Stimulated activated CD4-positive, alpha-beta T cell treated with anti-CD3 and anti-CD28 coated beads, Interleukin-2, amount 100 ng/mL, for 24 hours (primary cell): ENCODE measurements around the gene PCBP3.
"Not testable (repeated sequence)": the region's sequence is repeated elsewhere in the genome, so short reads cannot be mapped to it uniquely, and the experiment has no call there.

ENCODE experiments used
- DNase-seq, 2 donors: peaks; one replicate each; pipeline ENCODE4 v3.0.0-alpha.2; 2020

PCBP3 gene

DNA sequence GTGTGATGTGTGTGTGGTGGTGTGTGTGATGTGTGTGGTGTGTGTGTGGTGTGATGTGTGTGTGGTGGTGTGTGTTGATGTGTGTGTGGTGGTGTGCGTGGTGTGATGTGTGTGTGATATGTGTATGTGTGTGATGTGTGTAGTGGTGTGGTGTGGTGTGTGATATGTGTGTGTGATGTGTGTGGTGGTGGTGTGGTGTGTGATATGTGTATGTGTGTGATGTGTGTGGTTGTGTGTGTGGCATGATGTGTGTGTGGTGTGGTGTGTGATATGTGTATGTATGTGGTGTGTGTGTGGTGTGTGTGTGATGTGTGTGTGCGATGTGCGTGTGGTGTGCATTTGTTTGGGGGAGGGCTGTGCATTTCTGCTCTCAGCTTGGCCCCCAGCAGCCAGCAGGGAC is 7.1 kb upstream of the PCBP3 start:
- no peak for DNase-seq

DNA sequence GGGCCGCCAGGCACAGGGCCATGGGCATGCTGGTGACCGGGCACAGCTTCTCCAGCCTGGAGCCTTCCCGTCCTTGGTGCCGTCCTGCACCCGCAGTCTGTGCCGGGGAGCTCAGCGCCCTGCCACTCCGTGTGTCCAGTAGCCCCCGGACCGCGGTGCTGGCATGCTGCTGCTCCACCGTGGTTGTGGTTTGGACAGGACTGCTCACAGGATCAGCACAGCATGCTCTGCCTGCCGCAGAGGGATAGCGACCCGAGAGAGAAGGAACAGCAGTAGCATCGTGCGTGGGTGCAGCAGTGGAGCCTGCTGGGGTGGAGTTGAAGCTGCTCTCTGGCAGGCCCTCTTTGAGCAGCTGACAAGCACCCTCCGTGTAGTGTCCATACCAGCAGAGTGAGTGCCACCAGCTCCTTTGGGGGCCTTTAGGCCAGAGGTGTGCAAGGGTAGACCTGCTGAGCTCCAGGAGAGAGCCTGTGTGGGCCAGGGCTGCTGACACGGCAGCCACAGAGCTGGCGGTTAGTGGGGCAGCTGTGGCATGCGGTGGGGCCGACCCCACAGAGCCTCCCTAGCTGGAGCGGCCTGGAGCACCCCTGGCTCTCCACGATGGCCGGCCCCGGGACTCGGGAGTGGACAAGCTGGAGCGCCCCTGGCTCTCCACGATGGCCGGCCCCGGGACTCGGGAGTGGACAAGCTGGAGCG is 6.4 kb upstream of the PCBP3 start:
- no peak for DNase-seq

DNA sequence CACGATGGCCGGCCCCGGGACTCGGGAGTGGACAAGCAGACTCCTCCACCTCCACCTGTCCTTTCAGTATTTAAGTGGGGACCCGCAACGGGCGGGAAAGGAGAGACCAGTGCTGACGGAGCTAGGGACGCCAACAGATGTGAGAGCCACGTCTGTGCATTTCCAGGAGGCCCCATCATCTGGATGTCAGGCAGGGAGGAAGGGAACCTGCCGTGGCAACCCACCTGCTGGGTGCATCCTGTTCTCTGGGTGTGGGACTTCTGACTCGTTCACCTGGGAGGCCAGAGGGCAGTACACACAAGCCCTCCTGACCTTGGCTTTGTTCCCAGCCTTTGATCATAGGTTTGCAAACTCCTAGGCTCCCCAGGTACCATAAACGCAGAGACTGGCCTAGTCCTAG is 5.6 kb upstream of the PCBP3 start:
- no peak for DNase-seq

DNA sequence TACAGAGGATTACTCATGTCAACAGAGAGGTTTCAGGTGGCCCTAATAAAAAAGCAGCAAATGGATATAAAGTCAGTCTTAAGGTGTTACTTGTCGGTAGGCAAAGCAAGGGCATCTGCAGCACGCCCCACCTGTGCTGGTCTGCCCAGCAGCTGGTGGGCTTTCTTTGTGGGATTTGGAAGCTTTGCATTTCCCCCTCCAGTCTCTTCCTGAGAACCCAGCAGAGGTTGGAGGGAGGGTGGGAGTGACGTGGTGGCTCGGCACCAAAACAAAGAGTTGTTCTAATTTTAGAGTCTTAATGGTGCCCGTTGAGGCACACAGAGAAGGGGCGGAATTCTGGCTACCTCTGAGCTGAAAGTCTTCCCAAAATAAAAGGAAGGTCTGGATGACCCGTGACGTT is 4.8 kb upstream of the PCBP3 start:
- no peak for DNase-seq

DNA sequence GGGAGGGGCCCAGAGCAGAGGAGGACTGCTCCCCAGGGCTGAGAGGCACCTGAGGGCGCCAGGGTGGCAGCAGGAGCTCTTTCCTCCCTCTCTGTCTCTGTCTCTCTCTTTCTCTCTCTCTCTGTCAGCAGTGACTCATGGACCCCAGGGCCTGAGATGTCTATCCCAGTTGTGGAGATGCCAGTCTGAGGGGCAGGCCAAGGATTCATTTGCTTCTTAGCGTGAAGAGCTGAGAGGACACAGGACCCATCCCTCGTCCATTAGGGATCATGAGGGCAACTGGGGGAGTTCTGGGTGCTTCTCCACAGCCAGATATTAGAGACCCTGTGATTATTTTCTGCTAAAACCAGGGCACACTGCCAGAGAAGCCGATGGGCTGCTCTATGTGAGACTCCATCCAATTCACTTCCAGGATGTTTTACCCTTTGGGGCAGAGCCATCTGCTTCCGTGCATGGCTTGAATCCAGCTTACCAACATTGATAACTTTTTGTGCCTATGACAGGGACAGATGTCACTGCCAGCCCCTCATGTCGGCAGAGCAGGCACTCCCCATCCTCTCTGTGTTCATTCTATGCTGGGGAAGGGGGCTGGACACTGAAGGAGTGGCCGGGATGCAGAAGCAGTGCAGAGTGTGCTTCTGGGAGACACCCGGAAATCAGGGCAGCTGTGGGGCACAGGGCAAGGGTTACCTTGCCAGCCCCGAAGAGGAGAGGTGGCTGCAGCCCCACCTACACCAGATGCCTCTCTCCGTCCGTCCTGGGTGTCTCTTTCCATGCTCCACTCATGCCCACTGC is 4.1 kb upstream of the PCBP3 start:
- no peak for DNase-seq

DNA sequence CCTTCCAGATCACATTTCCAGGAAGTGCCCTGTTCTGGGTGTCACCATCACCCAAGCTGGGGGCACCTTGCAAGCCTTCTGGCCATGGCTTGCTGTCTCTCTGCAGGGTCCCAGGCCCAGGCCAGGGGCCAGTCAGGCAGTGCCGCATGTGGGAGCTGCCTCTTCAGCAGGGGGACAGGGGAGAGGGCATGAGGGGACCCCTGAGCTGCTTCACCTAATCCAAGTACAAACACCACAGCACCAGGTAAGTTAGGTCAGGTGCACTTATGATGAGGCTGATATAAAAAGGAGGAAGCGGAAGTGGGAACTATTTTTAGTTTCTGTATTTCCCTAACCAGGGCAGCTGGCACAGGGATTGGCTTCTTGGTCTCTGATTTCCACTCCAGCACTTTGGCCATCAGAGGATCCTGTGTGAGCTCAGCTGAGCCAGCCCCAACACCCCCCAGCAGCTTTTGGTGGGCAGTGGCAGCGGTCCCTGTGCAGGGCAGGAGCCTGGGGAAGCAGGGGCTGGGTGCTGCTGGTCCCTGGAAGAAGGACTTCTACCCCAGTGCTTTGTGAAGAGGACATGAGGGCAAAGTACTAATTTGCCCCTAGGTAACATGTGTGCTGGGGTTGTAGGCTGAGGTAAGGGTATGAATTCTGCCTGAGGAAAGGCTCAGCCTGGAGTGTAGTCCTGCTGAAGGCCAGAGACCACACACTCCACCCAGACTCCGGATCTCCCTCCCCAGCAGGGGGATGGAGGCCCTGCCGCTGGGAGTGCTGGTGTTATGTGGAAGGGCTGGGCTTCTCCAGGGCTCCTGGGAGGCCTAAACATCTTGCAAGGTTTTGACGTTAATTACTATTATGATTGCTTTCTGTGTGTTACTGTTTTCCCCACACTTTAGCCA is 3.3 kb upstream of the PCBP3 start:
- no peak for DNase-seq

DNA sequence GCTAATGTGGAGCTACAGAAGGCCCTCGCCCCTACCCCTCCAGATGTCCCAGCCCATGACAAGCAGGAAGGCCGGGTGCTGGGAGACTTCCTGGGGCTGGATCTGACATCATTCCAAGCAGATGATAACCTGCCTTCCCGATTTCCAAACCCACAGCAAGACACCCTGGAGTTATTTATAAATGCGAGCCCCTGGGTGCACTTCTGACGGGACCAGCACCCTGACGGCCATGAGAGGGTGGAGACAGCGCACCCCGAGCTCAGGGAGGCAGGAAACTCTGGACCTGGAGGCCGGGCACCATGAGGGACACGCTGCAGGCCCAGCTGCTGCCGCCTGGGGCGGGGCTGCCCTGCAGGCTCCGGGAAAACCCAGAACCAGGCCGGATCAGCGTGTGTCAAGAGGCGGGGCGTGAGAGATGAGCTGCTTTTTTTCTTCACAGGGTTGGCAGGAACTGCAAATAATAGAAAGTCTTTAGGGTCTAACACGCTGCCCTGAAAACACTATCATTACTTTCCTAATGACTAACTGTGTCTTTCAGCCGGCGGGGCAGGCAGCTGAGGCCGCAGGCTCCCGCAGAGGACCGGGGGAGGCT is 2.5 kb upstream of the PCBP3 start:
- no peak for DNase-seq

DNA sequence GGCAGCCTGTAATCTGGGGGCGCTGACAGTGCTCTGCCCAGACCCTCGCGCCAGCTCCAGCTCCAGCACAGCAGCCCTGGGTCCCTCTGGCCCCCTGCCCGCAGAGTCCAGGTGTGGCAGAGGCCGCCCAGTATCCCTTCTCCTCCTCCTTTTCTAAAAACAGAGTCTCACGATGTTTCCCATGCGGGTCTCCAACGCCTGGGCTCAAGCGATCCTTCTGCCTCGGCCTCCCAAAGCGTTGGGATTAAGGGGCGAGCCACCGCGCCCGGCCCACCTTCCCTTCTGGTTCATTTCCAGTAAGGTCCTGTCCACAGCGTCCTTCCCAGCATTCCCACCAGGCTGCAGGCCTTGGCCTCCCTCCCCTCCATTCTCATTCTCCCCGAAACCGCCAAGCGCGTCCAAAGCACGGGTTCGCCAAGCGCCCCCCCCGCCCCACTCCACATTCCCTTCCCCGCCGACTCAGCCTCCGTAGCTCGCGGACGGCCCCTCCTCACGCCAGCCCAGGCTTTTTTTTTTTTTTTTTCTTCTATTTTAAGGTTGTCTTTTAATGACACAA is 2.0 kb upstream of the PCBP3 start:
- no peak for DNase-seq

DNA sequence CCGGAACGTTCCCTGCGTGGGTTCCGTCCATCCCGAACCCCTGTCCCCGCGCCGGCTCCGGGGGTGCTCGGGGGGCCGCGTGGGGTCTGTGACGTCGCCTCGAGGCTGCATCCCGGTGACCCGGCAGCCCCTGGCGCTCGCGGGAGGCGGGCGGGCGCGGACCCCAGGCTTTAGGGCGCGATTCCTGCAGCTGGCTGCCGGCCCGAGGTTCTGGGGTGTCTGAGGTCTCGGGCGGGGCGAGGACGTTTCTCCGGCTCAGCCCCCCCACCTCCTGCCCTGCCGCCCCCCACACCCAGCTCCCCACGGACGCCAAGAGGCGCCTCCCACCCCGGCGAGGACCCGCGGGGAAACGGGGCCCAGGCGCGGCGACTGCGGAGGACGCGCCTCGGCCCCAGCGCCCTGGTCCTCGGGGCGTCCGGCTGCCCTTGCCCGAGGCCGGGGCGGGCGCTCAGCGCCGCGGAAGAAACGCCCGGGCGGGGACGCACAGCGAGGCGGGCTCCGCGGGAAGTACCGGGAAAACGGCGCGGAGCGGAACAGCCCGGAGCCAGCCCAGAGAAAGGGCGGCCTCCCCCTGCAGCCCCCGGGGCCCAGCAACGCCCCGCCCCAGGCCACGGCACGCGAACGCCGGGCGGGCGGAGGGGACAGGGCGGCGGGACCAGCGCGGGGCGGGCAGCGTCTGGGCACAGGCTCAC is 1.3 kb upstream of the PCBP3 start:
- no peak for DNase-seq

DNA sequence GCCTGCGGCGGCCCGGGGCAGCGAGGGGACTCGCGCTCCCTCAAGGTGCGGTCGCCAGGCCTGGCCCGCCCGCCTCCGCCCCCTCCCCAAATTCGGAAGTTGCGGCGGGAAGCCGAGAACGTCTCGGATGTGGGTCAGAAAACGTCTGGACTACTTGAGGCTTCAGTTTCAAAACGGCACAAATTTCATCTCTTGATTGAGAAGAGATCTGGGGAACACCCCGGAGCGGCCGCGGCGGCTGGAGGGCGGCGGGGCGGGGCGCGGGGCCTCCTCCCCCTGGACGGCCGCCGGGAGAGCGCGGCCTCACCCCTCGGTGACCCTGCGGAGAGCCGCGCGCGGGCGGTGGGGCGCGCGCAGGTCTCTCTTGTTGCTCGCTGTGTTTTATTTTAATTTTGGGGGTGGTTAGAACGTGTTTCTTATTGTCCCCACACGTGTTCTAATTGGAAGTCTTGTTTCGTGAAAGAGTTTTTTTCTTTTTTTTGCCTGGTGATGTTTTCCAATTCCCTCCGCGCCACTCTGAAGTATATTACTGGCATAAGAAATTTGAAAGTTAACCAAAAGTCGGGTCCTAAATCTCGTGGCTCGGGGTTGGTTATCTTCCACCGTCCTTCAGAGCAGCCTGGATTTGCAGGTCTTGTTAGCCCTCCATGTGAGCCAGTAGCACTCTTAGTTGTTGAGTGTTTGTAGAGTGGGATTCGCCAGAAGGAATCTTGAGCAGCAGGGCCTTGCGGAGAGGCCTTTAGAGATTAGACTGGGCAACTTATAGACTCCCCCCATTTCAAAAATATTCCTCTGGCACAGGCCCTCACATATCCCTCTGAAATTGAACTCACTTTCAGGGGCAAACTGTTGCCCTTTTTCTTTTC is 749 bp downstream of the PCBP3 start:
- peak in 1 of 2 donors; percentile 37 for DNase-seq

DNA sequence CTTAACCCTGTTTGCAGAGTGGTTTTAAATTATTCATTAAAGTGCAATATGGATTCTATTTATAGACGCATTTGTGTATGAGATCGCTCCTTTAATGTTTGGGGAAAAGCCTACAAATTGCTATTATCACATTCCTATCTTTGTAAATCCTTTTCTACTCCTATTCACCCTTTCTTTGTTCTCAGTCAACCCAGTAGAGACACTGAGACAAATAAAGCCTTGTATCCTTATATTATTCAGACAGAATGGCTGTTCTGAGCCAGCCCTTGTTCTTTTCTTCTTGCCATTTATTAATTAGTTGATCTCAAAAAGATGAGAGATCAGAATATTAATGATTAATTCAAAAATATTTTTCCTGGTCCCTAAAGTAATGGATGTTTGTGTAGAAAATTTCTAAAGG is 8.4 kb downstream of the PCBP3 start:
- no peak for DNase-seq

DNA sequence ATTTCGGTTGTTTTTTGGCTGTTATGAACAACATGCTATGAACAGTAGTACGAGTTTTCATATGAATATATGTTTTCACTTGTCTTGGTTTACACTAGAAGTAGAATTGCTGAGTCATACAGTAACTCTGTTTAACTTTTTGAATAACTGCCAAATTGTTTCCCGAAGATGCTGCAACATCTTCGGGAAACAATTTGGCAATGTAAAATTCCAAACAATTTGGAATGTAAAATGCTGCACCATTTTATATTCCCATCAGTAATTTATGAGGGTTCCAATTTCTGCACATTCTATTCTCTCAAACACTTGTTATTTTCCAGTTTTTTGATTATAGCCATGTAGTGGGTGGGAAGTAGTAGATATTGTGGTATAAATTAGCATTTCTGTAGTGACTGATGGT is 11.6 kb downstream of the PCBP3 start:
- DNase-seq: no peak

DNA sequence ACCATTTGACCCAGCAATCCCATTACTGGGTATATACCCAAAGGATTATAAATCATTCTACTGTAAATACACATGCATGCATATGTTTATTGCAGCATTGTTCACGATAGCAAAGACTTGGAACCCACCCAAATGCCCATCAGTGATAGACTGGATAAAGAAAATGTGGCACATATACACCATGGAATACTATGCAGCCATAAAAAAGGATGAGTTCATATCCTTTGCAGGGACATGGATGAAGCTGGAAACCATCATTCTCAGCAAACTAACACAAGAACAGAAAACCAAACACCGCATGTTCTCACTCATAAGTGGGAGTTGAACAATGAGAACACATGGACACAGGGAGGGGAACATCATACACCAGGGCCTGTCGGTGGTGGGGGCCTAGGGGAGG is 12.6 kb downstream of the PCBP3 start:
- DNase-seq: not testable (repeated sequence)

DNA sequence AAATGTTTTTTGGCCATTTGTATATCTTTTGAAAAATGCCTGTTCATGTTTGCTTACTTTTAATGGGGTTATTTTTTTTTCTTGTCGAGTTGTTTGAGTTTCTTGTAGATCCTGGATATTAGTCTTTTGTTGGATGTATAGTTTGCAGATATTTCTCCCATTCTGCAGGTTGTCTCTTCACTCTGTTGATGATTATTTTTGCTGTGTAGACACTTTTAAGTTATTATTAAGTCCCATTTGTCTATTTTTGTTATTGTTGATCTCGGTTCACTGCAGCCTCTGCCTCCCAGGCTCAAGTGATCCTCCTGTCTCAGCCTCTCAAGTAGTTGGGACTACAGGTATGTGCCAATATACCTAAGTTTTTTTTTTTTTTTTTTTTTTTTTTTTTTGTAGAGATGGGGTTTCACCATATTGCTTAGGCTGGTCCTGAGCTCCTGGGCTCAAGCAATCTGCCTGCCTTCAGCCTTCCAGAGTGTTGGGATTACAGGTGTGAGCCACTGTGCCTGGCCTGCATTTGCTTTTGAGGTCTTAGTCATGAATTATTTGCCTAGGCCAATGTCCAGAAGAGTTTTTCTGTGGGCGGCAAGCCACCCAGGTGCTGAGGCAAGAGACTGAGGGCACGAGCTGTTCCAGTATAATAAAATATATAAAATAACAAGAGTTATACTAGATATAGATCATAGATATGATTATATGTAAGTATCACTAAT is 18.5 kb downstream of the PCBP3 start:
- DNase-seq: not testable (repeated sequence)

DNA sequence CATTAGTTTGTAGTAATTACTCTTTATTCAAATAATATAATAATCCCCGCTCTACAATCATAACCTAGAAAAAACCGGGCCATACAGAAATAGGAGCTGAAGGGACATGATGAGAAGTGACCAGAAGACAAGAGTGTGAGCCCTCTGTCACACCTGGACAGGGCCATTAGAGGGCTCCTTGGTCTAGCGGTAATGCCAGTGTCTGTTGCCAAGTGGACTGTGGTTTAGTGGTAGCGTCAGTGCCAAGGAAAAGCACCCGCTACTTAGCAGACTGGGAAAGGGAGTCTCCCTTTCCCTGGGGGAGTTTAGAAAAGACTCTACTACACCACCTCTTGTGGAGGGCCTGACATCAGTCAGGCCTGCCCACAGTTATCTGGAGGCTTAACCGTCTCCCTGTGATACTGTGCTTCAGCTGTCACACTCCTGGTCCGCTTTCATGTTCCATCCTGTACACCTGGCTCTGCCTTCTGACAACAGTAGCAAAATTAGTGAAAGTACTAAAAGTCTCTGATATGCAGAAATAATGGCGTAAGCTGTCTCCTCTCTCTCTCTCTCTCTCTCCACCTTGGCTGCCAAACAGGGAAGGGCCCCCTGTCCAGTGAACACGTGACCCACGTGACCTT is 19.2 kb downstream of the PCBP3 start:
- DNase-seq: not testable (repeated sequence)

DNA sequence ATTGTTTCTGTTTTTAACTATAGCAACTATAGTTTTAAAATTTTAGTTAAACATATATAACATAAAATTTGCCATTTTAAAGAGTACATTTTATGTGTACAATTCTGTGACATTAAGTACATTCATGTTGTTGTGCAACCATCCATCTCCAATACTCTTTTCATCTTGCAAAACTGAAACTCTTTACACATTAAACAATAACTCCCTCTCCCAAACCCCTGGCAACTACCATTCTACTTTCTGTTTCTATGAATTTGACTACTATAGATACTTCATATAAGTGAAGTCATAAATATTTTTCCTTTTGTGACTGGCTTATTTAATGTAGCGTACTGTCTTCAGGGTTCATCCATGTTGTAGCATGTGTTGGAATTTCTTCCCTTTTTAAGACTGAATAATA is 25.9 kb downstream of the PCBP3 start:
- DNase-seq: no peak

DNA sequence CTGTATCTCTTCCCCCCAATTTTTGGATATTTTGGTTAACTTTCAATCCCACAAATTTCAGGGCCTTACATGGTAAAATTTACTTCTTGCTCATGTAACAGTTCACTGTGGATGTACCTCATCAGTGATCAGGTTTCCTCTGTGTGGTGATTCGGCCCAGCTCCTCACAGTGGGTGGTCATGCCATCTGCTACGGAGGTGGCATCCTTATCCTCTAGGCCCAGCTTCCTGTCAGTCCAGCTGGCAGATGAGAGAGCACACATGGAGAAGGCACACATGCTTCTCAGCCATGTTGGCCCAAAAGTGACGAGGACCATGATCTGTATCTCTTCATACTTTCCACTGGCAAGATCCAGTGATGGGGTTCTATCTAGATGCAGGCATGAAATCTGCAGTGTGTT is 27.2 kb downstream of the PCBP3 start:
- DNase-seq: no peak

DNA sequence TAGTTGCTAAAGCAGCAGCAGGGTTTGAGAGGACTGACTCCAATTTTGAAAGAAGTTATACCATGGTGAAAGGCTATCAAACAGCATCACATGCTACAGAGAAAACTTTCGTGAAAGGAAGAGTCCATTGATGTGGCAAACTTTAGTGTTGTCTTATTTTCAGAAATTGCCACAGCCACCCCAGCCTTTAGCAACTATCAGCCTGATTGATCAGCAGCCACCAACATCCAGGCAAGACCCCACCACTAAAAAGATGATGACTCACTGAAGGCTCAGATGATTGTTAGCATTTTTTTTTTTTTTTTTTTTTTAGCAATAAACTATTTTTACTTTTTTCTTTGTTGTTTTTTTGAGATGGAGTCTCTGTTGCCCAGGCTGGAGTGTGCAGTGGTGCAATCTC is 35.3 kb downstream of the PCBP3 start:
- not testable (repeated sequence) for DNase-seq

DNA sequence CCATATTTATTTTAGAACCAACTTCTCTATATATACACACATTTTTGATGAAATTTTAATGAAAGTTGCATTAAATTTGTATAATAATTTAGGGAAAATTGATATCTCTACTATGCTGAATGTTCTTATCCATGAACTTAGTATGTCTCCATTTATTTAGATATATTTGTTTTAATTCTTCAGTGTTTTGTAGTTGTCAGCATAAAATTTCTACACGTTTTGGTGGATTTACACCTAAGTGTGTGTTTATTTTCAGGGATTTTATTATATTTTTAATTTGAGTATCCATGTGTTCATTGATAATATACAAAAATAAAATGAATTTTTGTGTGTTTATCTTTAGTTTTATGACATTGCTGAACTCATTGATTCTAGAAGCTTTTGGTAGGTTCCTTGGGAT is 36.7 kb downstream of the PCBP3 start:
- no peak for DNase-seq

DNA sequence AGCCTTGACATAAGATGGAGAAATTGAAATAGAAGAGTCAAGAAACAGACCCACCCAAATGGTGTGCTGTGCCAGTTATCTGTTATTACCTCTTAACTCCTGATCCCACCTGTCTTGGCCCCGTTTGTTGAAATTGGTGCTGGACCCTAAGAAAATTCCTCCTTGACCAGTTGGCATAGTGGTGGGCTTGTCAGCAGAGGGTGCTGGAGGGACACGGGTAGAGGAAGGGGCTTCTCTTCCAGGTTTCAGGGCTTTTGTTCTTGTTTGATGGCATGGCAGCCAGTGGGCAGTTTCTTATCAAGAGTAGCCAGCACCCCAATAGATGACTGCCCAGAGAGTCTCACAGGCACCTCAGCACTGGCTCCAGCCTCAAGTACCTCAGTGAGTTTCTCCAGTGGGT is 51.6 kb downstream of the PCBP3 start:
- no peak for DNase-seq
